Measurements from ENCODE around the gene NBDY.

NBDY gene

GRCh38 chrX:56787734-56788152 is 58.7 kb downstream of the NBDY start:
- no peak for DNase-seq

- DNase-seq, result no peak
These were observed 59.2 kb downstream of the NBDY start for GRCh38 chrX:56788229-56788628.

GRCh38 chrX:56788717-56789122 is 59.7 kb downstream of the NBDY start:
- no peak for DNase-seq

GRCh38 chrX:56789518-56790070 is 60.6 kb downstream of the NBDY start:
- DNase-seq, result no peak

GRCh38 chrX:56790778-56791177 is 61.7 kb downstream of the NBDY start:
- DNase-seq, result no peak

GRCh38 chrX:56791456-56791855 is 62.4 kb downstream of the NBDY start:
- DNase-seq, result no peak

- no peak for DNase-seq
These were observed 63.4 kb downstream of the NBDY start for GRCh38 chrX:56792270-56793111.

GRCh38 chrX:56793112-56793430 is 64.0 kb downstream of the NBDY start:
- DNase-seq, result no peak

GRCh38 chrX:56793521-56794320 is 64.7 kb downstream of the NBDY start:
- no peak for DNase-seq

- DNase-seq, result no peak
These were observed 65.6 kb downstream of the NBDY start for GRCh38 chrX:56794404-56795230.

GRCh38 chrX:56795309-56795868 is 66.3 kb downstream of the NBDY start:
- no peak for DNase-seq

GRCh38 chrX:56796641-56797395 is 67.8 kb downstream of the NBDY start:
- no peak for DNase-seq

GRCh38 chrX:56797574-56798338 is 68.7 kb downstream of the NBDY start:
- DNase-seq, result no peak

- no peak for DNase-seq
These were observed 69.3 kb downstream of the NBDY start for GRCh38 chrX:56798339-56798711.

- no peak for DNase-seq
These were observed 70.1 kb downstream of the NBDY start for GRCh38 chrX:56798866-56799758.

- no peak for DNase-seq
These were observed 71.3 kb downstream of the NBDY start for GRCh38 chrX:56800307-56800706.

- no peak for DNase-seq
These were observed 71.8 kb downstream of the NBDY start for GRCh38 chrX:56800801-56801200.

- no peak for DNase-seq
These were observed 73.4 kb downstream of the NBDY start for GRCh38 chrX:56802428-56802827.

GRCh38 chrX:56802921-56803849 is 74.1 kb downstream of the NBDY start:
- no peak for DNase-seq
